ENCODE results near the gene NETO1. TPM values are rescaled to one million over a fixed set of nuclear protein-coding genes. Genes with fewer than 3 reads are reported as not detected.

Gene NETO1
- total and polyA plus RNA-seq, 10 of the 15 experiments (the other 5 are each of a cell fraction or from before 2014, with no cell fraction given) = 0.52 TPM; not detected in 9

DNA sequence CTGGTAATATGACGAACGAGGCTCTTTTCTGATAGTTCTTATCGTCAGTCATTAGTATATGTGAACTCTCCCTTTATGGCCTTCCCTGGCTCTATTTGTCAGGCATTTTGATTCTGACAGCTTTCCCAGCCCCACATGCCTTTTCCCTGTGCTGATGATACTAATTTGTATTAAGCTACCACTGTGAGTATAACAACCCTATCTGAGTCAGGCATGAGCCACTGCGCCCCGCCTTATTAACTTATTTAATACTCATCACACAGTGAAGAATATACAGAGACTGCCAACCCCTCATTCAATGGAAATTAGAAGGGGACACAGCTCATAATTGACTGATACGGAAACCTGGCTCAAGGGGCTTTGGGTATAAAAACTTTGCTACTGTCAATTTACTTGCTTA is 140.0 kb downstream of the NETO1 start (continued):
- no peak for TF ChIP-seq CHD4 (IDR thresholded peaks at IDR 0.05)
- no peak for TF ChIP-seq PML (IDR thresholded peaks at IDR 0.05; ENCODE audit: low read length)
- TF ChIP-seq, protein P1, sequence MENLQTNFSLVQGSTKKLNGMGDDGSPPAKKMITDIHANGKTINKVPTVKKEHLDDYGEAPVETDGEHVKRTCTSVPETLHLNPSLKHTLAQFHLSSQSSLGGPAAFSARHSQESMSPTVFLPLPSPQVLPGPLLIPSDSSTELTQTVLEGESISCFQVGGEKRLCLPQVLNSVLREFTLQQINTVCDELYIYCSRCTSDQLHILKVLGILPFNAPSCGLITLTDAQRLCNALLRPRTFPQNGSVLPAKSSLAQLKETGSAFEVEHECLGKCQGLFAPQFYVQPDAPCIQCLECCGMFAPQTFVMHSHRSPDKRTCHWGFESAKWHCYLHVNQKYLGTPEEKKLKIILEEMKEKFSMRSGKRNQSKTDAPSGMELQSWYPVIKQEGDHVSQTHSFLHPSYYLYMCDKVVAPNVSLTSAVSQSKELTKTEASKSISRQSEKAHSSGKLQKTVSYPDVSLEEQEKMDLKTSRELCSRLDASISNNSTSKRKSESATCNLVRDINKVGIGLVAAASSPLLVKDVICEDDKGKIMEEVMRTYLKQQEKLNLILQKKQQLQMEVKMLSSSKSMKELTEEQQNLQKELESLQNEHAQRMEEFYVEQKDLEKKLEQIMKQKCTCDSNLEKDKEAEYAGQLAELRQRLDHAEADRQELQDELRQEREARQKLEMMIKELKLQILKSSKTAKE (IDR thresholded peaks at IDR 0.05; ENCODE audit: low read depth, poor library complexity, severe bottlenecking) = no peak

DNA sequence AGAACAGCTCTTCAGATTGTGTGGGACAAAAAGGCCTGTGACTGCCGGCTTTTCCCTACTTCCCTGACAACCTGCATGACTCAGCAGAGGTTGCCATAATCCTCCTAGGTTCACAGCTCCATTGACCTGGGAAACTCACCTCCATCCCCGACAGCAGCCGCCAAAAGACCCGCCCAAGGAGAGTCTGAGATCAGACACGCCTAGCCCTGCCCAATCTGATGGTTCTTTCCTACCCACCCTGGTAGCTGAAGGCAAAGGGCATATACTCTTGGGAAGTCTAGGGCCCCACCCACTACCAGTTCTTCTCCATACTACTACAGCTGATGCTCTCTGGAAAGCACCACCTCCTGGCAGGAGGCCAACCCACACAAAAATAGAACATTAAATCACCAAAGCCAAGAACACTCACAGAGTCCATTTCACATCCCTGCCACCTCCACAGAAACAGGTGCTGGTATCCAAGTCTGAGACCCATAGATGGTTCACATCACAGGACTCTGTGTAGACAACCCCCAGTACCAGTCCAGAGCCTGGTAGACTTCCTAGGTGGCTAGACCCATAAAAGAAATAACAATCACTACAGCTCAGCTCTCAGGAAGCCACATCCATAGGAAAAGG is 140.6 kb downstream of the NETO1 start:
- ChIA-PET SMC1A (ENCODE audit: uncharacterized antibody, unreplicated experiment) (no interaction called here), POLR2A (no interaction called here), CTCF (no interaction called here), RAD21 (ENCODE audit: unreplicated experiment) (no interaction called here)
- Histone ChIP-seq H3K9me3 (replicated peaks; ENCODE audit: control insufficient read depth, insufficient read depth, low read length) (no peaks in the 10 kb centered on the region), H3K4me1 (ENCODE audit: control insufficient read depth, insufficient read depth, low read length) (no peaks in the 10 kb centered on the region), H3K27me3 (replicated peaks in 1 of 2; ENCODE audit: control insufficient read depth in 2 of 2, insufficient read depth in 2 of 2, low read length in 1 of 2) (no peaks in the 10 kb centered on the region), H2AFZ (ENCODE audit: control insufficient read depth, low read depth, low read length) (no peak overlapping the region), H3K27ac (ENCODE audit: control insufficient read depth, insufficient read depth) (no peak overlapping the region), H3K36me3 (ENCODE audit: control insufficient read depth in 2 of 2, insufficient read depth in 2 of 2, low read length in 1 of 2) (no peaks in the 10 kb centered on the region), H3K9ac (ENCODE audit: control insufficient read depth, insufficient read depth, low read length) (no peak overlapping the region), H3K4me2 (ENCODE audit: control insufficient read depth, insufficient read depth) (no peak overlapping the region), H3K79me2 (ENCODE audit: control insufficient read depth, insufficient read depth, low read length) (no peaks in the 10 kb centered on the region), H4K20me1 (ENCODE audit: control insufficient read depth, insufficient read depth) (no peaks in the 10 kb centered on the region), H3K4me3 (no peak overlapping the region)
- no peak for DNase-seq (ENCODE audit: low read depth, low spot score)
- FAIRE-seq = no peak
- TF ChIP-seq RBBP5 (conservative IDR thresholded peaks at IDR 0.05) (no peak), JUNB (IDR thresholded peaks at IDR 0.05) (no peak), ZNF622 (IDR thresholded peaks at IDR 0.05) (no peak), RAD21 (IDR thresholded peaks at IDR 0.05; ENCODE audit: insufficient read depth, low read depth, low read length) (no peak), KDM1A (IDR thresholded peaks at IDR 0.05; ENCODE audit: borderline replicate concordance) (no peak), IKZF2 (IDR thresholded peaks at IDR 0.05) (no peak), WRNIP1 (IDR thresholded peaks at IDR 0.05; ENCODE audit: borderline replicate concordance, low read depth, low read length) (no peak)
- TF ChIP-seq, protein P2, sequence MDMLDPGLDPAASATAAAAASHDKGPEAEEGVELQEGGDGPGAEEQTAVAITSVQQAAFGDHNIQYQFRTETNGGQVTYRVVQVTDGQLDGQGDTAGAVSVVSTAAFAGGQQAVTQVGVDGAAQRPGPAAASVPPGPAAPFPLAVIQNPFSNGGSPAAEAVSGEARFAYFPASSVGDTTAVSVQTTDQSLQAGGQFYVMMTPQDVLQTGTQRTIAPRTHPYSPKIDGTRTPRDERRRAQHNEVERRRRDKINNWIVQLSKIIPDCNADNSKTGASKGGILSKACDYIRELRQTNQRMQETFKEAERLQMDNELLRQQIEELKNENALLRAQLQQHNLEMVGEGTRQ (IDR thresholded peaks at IDR 0.05; ENCODE audit: borderline replicate concordance, low read depth, low read length) = no peak
- TF ChIP-seq, protein P3, sequence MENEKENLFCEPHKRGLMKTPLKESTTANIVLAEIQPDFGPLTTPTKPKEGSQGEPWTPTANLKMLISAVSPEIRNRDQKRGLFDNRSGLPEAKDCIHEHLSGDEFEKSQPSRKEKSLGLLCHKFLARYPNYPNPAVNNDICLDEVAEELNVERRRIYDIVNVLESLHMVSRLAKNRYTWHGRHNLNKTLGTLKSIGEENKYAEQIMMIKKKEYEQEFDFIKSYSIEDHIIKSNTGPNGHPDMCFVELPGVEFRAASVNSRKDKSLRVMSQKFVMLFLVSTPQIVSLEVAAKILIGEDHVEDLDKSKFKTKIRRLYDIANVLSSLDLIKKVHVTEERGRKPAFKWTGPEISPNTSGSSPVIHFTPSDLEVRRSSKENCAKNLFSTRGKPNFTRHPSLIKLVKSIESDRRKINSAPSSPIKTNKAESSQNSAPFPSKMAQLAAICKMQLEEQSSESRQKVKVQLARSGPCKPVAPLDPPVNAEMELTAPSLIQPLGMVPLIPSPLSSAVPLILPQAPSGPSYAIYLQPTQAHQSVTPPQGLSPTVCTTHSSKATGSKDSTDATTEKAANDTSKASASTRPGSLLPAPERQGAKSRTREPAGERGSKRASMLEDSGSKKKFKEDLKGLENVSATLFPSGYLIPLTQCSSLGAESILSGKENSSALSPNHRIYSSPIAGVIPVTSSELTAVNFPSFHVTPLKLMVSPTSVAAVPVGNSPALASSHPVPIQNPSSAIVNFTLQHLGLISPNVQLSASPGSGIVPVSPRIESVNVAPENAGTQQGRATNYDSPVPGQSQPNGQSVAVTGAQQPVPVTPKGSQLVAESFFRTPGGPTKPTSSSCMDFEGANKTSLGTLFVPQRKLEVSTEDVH (IDR thresholded peaks at IDR 0.05; ENCODE audit: low read depth, partially characterized antibody) = no peak
- intact Hi-C loops (cut with micrococcal nuclease; ENCODE audit: unreplicated experiment) = no loop called here
- ATAC-seq = no peak
- no TSS peak for BruUV-seq (replicated peaks)
- in situ Hi-C loops (cut with MboI) = no loop called here
- 51% methylated on average over 5 of the region's 5 CpGs for whole genome bisulfite sequencing (ENCODE audit: insufficient coverage, insufficient replicate concordance, low lambda C conversion rate, missing lambda C conversion rate)
